GM21526 (cell line): ENCODE results near the gene MDH1B.

Source experiments
- ATAC-seq: cut with Tn5 transposase; IDR thresholded peaks from one replicate; pipeline ENCODE4 v1.9.1; 2021; ENCODE audit warnings: moderate library complexity; ENCODE audit not compliant: unreplicated experiment, low FRiP score

Gene MDH1B

DNA sequence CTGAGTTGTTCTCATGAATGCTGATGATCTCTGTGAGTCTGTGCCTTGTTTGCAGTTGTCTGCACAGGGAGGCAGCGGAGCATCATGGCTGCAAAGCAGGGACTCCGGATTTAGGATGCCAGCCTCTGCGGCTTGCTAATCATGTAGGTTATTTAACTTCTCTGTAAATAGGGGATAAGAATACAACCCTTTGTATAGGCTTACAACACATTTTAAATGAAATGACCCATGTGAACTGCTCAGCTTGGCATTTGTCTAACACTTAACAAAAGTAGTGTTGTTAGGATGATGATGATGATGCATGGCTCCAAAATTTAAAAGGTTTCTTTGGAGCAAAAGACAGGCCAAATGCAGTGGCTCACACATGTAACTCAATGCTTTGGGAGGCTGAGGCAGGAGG, 66.3 kb downstream of the MDH1B start:
- no peak for ATAC-seq

DNA sequence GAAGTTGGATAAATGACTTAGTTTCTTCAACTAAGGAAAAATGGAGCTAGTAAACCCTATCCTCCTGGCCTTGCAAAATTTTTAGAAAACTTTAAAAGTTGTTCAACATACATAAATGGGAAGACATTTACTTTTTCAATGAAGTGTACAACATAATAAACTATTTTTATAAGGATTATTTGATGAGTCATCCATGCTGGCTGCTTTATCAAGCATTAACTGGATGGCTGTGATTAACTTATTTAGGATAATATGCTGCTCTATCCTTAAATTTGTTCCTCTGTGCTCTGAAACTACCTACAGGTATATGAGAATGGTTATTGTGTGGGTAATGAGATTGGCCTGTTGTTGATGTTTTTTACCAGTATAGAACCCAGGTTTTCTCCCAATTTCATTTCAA, 68.2 kb downstream of the MDH1B start:
- ATAC-seq, result no peak

DNA sequence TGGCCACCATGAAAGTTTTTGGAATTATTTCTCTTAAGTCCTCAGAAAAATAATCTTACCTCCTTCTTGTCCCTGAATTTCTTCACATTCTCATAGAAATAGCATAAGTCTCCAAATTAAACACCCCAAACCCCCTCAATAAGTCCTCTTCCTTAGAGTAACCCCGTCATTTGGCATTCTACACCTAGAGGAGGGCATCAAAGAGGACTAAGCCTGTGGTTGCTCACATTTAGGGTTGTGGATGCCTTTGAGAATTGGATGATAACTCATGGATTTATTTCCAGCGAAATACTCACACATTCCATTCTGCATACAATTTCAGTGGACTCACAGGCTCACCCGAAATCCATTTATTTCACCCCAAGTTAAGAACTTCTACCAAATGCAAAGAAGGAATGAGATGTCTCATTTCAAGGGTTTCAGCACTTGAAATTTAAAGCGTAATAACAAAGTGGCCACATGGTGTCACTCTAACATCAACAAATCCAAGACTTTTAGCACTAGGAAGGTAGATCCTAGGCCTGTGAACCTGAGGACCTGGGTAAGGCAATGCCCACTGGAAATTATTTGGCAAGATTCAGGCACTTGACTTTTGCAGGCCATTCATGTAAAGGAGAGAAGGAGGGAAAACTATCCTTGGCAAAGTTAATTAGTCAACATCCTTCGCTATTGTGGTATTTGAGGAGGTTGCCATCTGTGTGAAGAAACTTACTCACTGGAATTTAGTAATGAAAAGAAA, 71.6 kb downstream of the MDH1B start:
- peak; percentile 69 for ATAC-seq

DNA sequence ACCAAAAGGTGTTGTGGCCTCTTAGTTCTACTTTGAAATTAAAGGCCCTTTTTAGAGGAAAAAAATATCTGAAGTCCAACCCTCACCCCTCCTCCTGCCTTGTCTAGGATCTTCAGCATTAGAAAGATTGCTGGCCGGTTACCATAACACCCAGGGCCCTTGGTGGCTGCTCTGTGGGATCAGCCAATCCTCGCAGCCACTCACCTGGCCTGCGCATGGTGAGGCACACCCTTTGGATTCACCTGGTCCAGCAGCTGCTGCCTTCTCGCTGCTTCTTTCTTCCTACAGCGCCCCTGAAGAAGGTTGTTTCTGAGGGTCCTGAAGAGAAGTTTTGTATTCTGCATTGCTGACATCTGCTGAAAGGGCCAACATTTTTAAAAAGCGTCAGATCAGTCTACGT, 72.2 kb downstream of the MDH1B start:
- ATAC-seq, result no peak

DNA sequence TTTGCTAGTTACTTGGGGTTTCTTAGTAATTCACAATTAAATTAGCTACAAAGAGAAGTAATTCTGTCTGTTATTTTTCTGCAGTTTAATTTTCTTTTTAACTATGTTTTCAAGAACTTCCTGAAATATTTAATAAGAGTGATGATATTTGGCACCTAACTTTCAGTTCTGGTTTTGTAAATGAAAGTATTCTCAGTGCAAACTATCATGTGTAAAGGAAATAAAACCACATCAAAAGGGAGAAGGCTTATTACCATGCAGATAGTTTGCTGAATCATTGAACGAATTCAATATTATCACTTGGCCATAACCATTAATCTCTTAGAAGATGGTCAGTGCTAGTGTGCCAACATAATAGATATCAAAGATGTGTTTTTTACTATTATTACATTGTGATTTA, 76.1 kb downstream of the MDH1B start:
- ATAC-seq, result no peak

DNA sequence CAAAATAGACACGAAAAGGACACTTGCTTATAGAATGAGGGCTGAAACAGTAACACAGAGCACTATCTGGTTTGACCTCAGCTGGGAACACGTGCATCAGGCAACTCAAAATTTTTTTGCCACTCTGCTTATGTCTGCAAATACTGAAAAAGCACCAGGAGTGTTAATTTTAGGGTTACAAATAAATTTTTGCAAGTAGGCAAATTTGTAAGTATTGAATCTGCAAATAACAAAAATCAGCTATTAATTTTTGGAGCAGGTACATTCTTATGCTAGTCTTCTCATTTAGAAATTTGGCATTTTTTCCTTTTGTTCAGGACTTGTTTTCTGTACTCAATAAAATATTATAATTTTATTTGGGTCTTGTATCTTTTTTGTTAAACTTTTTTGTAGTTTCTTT, 76.7 kb downstream of the MDH1B start:
- ATAC-seq, result no peak
